GM20431 (cell line): ENCODE results near the gene CIAO2A.

Experiments used
- in situ Hi-C: fragments of 300-500 bp; cut with MseI, MboI; formaldehyde crosslinking; loops from one replicate; pipeline ENCODE4 v1.15.0; 2020; ENCODE audit warnings: low sequenced_read_pairs; ENCODE audit not compliant: unreplicated experiment

The CIAO2A gene

DNA sequence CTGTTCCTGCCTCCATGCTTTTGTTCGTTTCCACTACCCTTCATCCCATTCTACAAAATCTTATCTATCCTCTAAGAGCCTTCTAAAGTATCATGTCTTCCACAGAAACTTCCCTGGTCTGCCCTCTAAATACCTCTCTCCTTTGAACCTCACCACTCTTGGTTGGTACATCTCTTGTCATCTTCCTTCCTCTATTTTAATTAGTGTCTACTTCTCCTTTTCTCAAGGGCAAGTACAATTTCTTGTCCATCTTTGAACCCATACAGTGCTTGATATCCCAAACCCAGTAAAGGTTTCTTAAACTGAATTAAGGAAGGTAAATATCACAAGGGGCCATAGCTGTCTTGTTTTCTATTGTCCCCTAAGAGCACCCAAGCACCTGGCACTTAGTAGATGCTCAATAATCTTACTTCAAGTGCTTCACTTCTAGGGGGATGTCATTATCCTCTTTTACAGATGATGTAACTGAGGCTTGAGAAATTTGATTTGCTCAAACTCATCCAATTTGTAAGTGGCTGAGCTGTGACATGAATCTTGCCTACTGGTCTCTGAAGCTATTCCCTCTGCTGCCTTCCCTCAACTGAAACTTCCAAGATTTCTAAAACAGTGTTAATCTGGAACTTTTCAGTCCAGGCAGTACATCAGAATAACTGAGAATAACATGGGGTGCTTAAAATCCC lies 44.7 kb downstream of the CIAO2A start:
- in situ Hi-C loops: no loop called here

DNA sequence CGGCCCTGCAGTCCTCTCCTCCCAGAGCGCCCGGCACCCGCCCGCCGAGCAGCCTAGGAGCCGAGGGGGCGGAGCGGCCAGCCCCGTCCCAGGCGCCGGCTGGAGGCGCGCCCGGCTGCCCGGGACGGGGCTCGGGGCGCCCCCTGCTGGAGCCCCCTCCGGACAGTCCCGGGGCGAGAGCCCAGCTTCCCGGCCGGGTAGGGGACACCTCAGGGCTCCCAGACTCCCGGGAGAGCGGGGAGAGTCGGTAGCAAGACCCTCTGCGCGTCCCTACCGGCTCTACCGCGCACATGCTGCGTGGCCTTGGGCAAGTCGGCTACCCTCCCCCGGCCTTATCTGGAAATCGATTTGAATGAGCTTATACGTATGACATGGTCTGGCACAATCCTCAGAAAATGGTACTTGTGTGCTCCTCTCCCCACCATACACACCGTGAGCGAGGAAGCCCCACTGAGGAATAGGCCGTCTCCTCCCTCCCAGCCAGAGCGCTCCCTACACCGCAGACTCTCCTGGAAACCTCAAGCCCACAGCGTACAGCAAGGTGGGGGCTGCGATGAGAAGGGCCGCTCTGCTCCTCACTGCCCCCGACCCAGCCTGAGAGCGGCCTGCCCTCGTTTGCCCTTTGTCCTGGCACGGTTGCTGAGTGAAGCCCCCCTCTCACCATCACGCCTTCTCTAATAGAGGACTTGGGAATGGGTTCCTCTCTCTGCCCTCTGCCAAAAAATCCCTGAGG lies 47.1 kb downstream of the CIAO2A start, which contains the start of gene DAPK2:
Gene DAPK2 (minus strand): TSS at position 65 of the 733 bp plus-strand sequence. CDS start 6,224 bp downstream, outside the sequence.
- in situ Hi-C loops: no loop called here

DNA sequence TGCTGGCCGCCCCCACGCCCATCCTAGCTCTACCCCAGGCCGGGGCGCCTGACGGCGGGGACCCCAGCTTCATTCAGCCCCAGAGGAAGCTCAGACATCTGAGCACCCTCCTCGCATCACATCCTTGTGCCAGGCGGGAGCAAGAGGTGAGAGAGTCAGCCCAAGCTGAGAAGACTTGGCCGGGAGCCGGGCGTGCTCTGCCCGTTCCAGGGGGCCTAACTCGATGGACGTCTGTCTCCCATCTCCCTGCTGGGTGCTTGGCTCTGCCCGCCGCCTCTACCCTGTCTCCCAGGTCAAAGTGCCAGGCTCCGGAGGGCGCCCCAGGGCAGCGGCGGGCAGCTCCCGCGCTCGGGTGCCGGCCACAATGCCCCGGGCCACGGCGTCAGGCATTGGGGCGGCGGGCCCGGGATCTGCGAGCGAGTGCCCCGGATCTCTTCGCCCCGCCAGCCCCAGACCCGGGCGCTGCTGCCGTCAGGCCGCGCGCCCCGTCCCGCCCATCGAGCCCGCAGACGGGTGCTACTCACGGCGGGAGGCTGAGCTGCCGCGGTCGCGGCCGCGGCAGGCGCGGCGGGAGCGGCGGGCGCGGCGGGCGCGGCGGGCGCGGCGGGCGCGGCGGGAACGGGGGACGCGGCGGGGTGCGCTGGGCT lies 47.7 kb downstream of the CIAO2A start:
- in situ Hi-C loops: no loop called here

DNA sequence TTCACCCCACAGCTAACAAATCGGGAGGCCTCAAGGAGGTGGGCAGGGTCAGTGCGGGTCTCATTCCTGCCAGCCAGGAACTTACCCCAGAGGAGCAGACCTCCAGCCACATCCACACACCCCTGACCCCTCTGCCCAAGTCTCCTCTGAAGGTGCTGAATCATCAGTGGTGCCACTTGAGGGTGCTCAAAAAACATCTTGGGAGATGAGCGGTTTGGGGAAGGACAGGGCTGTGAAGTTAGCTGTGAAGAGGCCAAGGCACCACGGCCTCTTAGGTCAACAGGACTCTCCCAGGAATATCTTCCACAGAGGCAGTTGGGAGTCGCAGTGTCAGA lies 48.6 kb downstream of the CIAO2A start:
- in situ Hi-C loops: no loop called here

GRCh38 chr15:64044300-64045100 lies 49.1 kb downstream of the CIAO2A start:
- in situ Hi-C loops: no loop called here

- in situ Hi-C loops: no loop called here
Observed at GRCh38 chr15:64038878-64039610, 54.6 kb downstream of the CIAO2A start.

DNA sequence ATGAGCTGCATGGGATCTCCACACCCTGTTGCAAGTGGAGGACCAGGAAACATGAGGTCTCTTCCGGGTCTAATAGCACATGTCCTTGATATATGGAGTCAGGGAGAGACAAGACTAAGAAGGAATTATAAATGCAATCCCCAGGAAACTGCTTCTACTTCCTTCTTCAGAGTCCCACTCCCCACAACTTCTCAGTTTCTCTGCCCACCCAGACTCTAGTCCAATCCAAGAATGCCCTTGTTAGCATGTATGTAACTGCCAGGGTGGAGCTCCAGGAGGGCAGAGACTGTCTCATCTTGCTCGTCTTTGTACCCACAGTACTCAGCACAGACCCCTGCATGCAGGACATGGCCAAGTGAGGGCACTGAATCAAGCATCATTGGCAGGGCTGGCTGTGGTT lies 55.7 kb downstream of the CIAO2A start:
- in situ Hi-C loops: no loop called here

DNA sequence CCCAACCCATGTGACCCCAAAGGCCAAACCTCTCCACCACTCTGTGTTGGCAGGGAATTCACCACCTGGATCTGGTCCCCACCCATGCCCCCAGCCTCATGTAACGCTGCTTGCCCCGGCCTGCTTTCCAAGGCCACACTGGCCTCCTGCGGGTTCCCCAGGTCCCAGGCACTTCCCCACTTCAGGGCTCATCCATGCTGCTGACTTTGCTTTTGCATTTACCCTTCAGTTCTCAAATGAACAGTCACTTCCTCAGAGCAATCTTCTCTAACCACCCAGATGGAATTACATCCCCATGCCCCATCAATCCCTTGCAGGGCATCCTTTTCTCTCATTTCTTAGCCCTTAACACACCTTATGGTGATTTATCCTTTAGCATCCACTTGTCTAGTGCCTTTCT lies 56.5 kb downstream of the CIAO2A start:
- in situ Hi-C loops: no loop called here

DNA sequence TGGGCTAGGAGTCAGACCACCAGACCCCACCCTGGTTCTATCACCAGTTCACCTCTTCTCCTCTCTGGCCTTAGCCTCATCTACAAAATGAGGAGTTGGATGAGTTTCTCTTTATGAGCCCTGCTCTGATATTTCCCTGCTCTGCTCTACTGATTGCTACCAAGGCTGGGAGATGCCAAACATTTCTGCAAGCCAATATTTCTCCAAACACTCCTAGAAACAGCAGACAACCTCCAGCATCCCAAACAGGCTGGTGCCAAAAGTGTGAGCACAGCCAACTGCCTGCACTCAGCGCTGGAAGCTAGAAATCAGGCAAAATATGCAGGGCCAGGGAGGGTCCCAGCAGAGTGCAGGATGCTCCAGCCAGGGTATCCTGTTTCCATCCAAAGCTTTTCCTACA lies 58.1 kb downstream of the CIAO2A start:
- in situ Hi-C loops: no loop called here

DNA sequence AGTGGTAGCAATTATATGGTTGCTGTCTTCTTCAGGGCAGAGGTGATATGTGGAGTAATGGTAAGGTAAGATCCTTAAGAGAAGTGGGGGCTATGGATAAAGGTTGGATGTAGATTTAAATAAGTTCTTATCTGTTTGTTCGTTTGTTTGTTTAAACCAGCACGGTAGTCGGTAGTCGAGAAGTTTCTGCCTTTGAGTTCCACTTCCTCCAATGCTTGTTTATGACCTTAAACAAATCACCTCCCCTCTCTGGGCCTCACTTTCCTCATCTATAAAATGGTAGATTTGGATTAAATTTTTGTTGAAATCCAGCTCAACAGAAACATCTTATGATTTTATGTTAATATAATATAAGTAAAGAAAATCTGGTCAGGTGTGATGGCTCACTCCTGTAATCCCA lies 59.1 kb downstream of the CIAO2A start:
- in situ Hi-C loops: no loop called here

DNA sequence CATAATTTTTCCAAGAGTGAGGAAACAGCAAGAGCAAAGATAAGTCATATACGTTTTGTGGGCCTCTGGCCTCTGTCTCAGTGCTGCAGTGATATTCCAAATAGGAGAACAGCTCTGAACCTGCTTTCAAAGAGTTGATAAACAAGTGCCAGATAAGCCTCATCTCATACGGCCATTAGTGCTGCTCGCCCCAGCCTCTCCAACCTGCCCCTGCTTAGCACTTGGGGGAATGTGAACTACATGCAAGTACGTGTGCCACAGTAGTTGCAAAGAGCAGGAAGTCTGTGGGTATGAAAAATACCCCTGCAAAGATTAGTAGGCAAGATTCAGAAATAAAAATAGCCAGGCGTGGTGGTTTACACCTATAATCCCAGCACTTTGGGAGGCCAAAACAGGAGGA lies 61.3 kb downstream of the CIAO2A start:
- in situ Hi-C loops: no loop called here

GRCh38 chr15:64030123-64030522 lies 63.5 kb downstream of the CIAO2A start:
- in situ Hi-C loops: no loop called here

GRCh38 chr15:64029633-64030032 lies 64.0 kb downstream of the CIAO2A start:
- in situ Hi-C loops: no loop called here

GRCh38 chr15:64029110-64029509 lies 64.5 kb downstream of the CIAO2A start:
- in situ Hi-C loops: no loop called here

DNA sequence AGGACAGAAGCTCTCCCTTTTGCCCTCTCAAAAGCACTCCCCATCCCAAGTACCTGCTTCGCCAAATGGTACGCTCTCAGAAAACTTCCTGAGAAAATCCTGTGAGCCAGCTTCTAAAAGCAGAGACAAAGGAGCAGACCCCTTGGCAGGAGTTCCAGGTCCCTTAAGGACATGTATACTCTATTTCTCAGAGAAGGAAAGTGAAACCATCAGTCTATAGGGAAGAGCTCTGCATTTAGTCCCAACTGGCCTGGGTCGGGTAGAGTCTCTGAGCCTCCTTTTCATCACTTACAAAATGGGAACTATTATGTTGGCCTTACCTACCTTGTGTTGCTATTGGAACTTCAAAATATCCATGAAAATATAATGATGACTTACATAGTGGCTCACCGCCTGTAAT lies 67.0 kb downstream of the CIAO2A start:
- in situ Hi-C loops: no loop called here

DNA sequence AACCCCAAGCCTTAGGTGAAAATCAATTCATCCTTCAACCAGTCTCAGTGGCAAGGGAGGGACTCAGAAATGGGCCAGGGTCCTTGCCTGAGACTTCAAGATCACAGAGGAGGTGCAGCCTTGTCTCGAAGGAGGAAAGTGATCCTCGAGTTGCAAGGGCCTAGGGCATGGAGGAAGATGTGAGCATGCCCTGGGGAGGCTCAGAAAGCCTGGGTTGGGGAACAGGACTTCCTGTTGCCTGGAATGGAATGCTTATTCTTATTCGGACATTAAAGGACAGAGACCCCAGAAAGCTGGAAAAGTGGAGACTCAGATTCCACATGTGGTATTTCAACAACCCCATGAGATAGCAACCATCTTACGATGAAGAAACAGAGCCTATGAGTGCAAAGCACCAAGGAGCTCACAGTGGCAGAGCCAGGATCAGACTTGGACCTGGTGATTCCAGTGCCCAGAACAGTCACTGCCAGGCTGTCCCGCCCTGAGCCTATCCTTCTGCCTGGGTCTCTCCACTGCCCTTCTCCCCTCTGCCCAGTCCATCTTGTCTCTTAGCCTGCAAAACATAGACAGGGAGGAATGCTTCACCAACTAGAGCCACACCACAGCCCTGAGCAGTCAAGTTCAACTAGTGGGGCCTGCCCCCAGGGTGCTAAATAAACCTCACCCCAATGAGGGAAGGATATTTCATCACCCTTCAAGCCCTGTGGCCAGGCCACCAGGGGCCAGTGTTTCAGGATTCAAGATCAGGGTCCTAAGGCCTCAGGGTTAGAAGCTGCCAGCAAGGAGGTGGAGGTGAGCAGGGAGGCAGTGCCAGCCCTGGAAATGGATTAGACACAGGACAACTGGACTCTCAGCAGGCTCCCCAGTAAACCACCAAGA lies 69.2 kb downstream of the CIAO2A start:
- in situ Hi-C loops: no loop called here

- in situ Hi-C loops: no loop called here
Observed at GRCh38 chr15:64023220-64023619, 70.4 kb downstream of the CIAO2A start.

GRCh38 chr15:64022571-64022970 lies 71.1 kb downstream of the CIAO2A start:
- in situ Hi-C loops: no loop called here
